BLaER1 (cell line): ENCODE results near the gene TET1.

Experiments
- H3K27ac ChIP-seq: shearing (Covaris generic); formaldehyde crosslinking; 2 replicates; pipeline ENCODE4 v1.8.1; 2022
- H3K27me3 ChIP-seq: shearing (Covaris generic); formaldehyde crosslinking; 2 replicates; pipeline ENCODE4 v1.8.1; 2022
- H3K36me3 ChIP-seq: shearing (Covaris generic); formaldehyde crosslinking; 2 replicates; pipeline ENCODE4 v1.8.1; 2022
- H3K4me1 ChIP-seq: shearing (Covaris generic); formaldehyde crosslinking; 2 replicates; pipeline ENCODE4 v1.8.1; 2022
- H3K4me2 ChIP-seq: shearing (Covaris generic); formaldehyde crosslinking; 2 replicates; pipeline ENCODE4 v1.8.1; 2022
- H3K4me3 ChIP-seq: shearing (Covaris generic); formaldehyde crosslinking; 2 replicates; pipeline ENCODE4 v1.8.1; 2022
- H3K9ac ChIP-seq: shearing (Covaris generic); formaldehyde crosslinking; 2 replicates; pipeline ENCODE4 v1.8.1; 2022
- H3K9me3 ChIP-seq: shearing (Covaris generic); formaldehyde crosslinking; 2 replicates; pipeline ENCODE4 v1.8.1; 2022
- H4K20me1 ChIP-seq: shearing (Covaris generic); formaldehyde crosslinking; 2 replicates; pipeline ENCODE4 v1.8.1; 2022
- Cebpa-rat ChIP-seq: shearing (Covaris generic); IDR thresholded peaks from 2 replicates; pipeline ENCODE4 v1.8.1; 2022

TET1 gene

GRCh38 chr10:68561865-68562649 lies 1.9 kb downstream of the TET1 start:
- Histone ChIP-seq H3K9ac (no peak overlapping the region), H3K4me3 (no peak overlapping the region), H3K27ac (no peak overlapping the region), H4K20me1 (peaks cover 49% of the 10 kb centered on the region; the same call in 1 of the 2 replicates), H3K9me3 (peaks cover 9% of the 10 kb centered on the region; the same call in 1 of the 2 replicates), H3K4me2 (no peak overlapping the region), H3K27me3 (peaks cover 89% of the 10 kb centered on the region), H3K36me3 (no peaks in the 10 kb centered on the region), H3K4me1 (peaks cover 19% of the 10 kb centered on the region)
- TF ChIP-seq Cebpa-rat = no peak

- Histone ChIP-seq H3K4me3 (no peak overlapping the region), H3K4me1 (peaks cover 27% of the 10 kb centered on the region), H3K27me3 (peaks cover 98% of the 10 kb centered on the region), H3K27ac (no peak overlapping the region), H3K4me2 (peak overlapping the region; percentile 11; the same call in 1 of the 2 replicates), H3K36me3 (no peaks in the 10 kb centered on the region), H4K20me1 (peaks cover 55% of the 10 kb centered on the region; the same call in 1 of the 2 replicates), H3K9me3 (peaks cover 9% of the 10 kb centered on the region; the same call in 1 of the 2 replicates), H3K9ac (no peak overlapping the region)
- no peak for TF ChIP-seq Cebpa-rat
Measured at GRCh38 chr10:68562661-68563570, 2.8 kb downstream of the TET1 start.

GRCh38 chr10:68564712-68565111 lies 4.6 kb downstream of the TET1 start:
- Histone ChIP-seq H3K9me3 (peaks cover 9% of the 10 kb centered on the region; the same call in 1 of the 2 replicates), H4K20me1 (peaks cover 55% of the 10 kb centered on the region; the same call in 1 of the 2 replicates), H3K4me2 (no peak overlapping the region), H3K36me3 (no peaks in the 10 kb centered on the region), H3K4me3 (no peak overlapping the region), H3K9ac (no peak overlapping the region), H3K27me3 (peaks cover 100% of the 10 kb centered on the region), H3K27ac (no peak overlapping the region), H3K4me1 (peaks cover 27% of the 10 kb centered on the region)
- TF ChIP-seq Cebpa-rat = no peak

GRCh38 chr10:68565658-68566057 lies 5.5 kb downstream of the TET1 start:
- no peak overlapping the region for H3K27ac ChIP-seq
- peaks cover 20% of the 10 kb centered on the region for H3K4me1 ChIP-seq

GRCh38 chr10:68566351-68566750 lies 6.2 kb downstream of the TET1 start:
- no peak for TF ChIP-seq Cebpa-rat
- Histone ChIP-seq H3K27ac (no peak overlapping the region), H4K20me1 (peaks cover 42% of the 10 kb centered on the region; the same call in 1 of the 2 replicates), H3K9me3 (no peaks in the 10 kb centered on the region), H3K27me3 (peaks cover 89% of the 10 kb centered on the region), H3K36me3 (no peaks in the 10 kb centered on the region), H3K4me2 (no peak overlapping the region), H3K9ac (no peak overlapping the region), H3K4me3 (no peak overlapping the region), H3K4me1 (peaks cover 20% of the 10 kb centered on the region)

More at GRCh38 chr10:68565658-68566057, 5.5 kb downstream of the TET1 start:
- no peak overlapping the region for H3K4me3 ChIP-seq
- peaks cover 49% of the 10 kb centered on the region; the same call in 1 of the 2 replicates for H4K20me1 ChIP-seq
- H3K9ac ChIP-seq = no peak overlapping the region
- peaks cover 96% of the 10 kb centered on the region for H3K27me3 ChIP-seq
- H3K9me3 ChIP-seq = peaks cover 3% of the 10 kb centered on the region; the same call in 1 of the 2 replicates
- TF ChIP-seq Cebpa-rat = no peak
- no peak overlapping the region for H3K4me2 ChIP-seq
- no peaks in the 10 kb centered on the region for H3K36me3 ChIP-seq

GRCh38 chr10:68566955-68567354 lies 6.8 kb downstream of the TET1 start:
- peaks cover 40% of the 10 kb centered on the region; the same call in 1 of the 2 replicates for H4K20me1 ChIP-seq
- no peaks in the 10 kb centered on the region for H3K36me3 ChIP-seq
- no peak overlapping the region for H3K4me3 ChIP-seq
- H3K9ac ChIP-seq = no peak overlapping the region
- TF ChIP-seq Cebpa-rat = no peak
- peaks cover 20% of the 10 kb centered on the region for H3K4me1 ChIP-seq
- H3K27ac ChIP-seq = no peak overlapping the region
- peak overlapping the region; percentile 30; the same call in 1 of the 2 replicates for H3K4me2 ChIP-seq
- peaks cover 88% of the 10 kb centered on the region for H3K27me3 ChIP-seq
- no peaks in the 10 kb centered on the region for H3K9me3 ChIP-seq

GRCh38 chr10:68572151-68572550 lies 12.0 kb downstream of the TET1 start:
- TF ChIP-seq Cebpa-rat = no peak
- peaks cover 7% of the 10 kb centered on the region for H3K4me1 ChIP-seq
- no peak overlapping the region for H3K27ac ChIP-seq
- no peak overlapping the region for H3K4me3 ChIP-seq
- no peaks in the 10 kb centered on the region for H3K9me3 ChIP-seq
- H3K4me2 ChIP-seq = no peak overlapping the region
- no peak overlapping the region for H3K9ac ChIP-seq
- peaks cover 5% of the 10 kb centered on the region; the same call in 1 of the 2 replicates for H4K20me1 ChIP-seq
- no peaks in the 10 kb centered on the region for H3K36me3 ChIP-seq
- peaks cover 52% of the 10 kb centered on the region for H3K27me3 ChIP-seq

- TF ChIP-seq Cebpa-rat = no peak
- H3K27me3 ChIP-seq = peaks cover 33% of the 10 kb centered on the region
- H3K36me3 ChIP-seq = no peaks in the 10 kb centered on the region
- no peak overlapping the region for H3K27ac ChIP-seq
- H3K4me3 ChIP-seq = no peak overlapping the region
- H4K20me1 ChIP-seq = no peaks in the 10 kb centered on the region
- no peaks in the 10 kb centered on the region for H3K4me1 ChIP-seq
- H3K4me2 ChIP-seq = no peak overlapping the region
- H3K9me3 ChIP-seq = no peaks in the 10 kb centered on the region
- H3K9ac ChIP-seq = no peak overlapping the region
Measured at GRCh38 chr10:68574051-68574450, 13.9 kb downstream of the TET1 start.

- no peak for TF ChIP-seq Cebpa-rat
- Histone ChIP-seq H3K27me3 (peaks cover 21% of the 10 kb centered on the region; the same call in 1 of the 2 replicates), H3K9me3 (no peaks in the 10 kb centered on the region), H3K4me2 (no peak overlapping the region), H3K4me1 (no peaks in the 10 kb centered on the region), H3K4me3 (no peak overlapping the region), H3K9ac (no peak overlapping the region), H4K20me1 (no peaks in the 10 kb centered on the region), H3K27ac (no peak overlapping the region), H3K36me3 (no peaks in the 10 kb centered on the region)
Measured at GRCh38 chr10:68576118-68576517, 16.0 kb downstream of the TET1 start.
